GM18508 (cell line): ENCODE results near the gene IKBKG.
"Not testable (repeated sequence)": the region's sequence is repeated elsewhere in the genome, so short reads cannot be mapped to it uniquely, and the experiment has no call there.

ENCODE experiments used
- ATAC-seq: cut with Tn5 transposase; IDR thresholded peaks from one replicate; pipeline ENCODE4 v1.9.1; 2021; ENCODE audit warnings: moderate number of reproducible peaks; ENCODE audit not compliant: insufficient read depth, unreplicated experiment

Gene IKBKG

GRCh38 chrX:154602226-154602625 is 54.8 kb downstream of the IKBKG start:
- no peak for ATAC-seq

- no peak for ATAC-seq
Measured at GRCh38 chrX:154602766-154603437, 55.5 kb downstream of the IKBKG start.

GRCh38 chrX:154603438-154604430 is 56.3 kb downstream of the IKBKG start:
- no peak for ATAC-seq

- no peak for ATAC-seq
Measured at GRCh38 chrX:154605566-154605965, 58.1 kb downstream of the IKBKG start.

- ATAC-seq = no peak
Measured at GRCh38 chrX:154607370-154607769, 60.0 kb downstream of the IKBKG start.

- ATAC-seq = not testable (repeated sequence)
Measured at GRCh38 chrX:154607976-154608375, 60.6 kb downstream of the IKBKG start.

GRCh38 chrX:154608823-154609222 is 61.4 kb downstream of the IKBKG start:
- not testable (repeated sequence) for ATAC-seq

GRCh38 chrX:154611146-154611545 is 63.7 kb downstream of the IKBKG start:
- ATAC-seq = not testable (repeated sequence)

- ATAC-seq = not testable (repeated sequence)
Measured at GRCh38 chrX:154613586-154613985, 66.2 kb downstream of the IKBKG start.
